KMS-11 (cell line): ENCODE data around the gene RBM8A.

Experiments
- H2AFZ ChIP-seq: fragments of 200-600 bp; sonication (generic); 2 replicates; pipeline ENCODE4 v1.6.1; 2016; ENCODE audit warnings: antibody characterized with exemption, mixed run types, low read depth
- H3K27ac ChIP-seq: fragments of 200-600 bp; sonication (generic); 2 replicates; pipeline ENCODE4 v1.6.1; 2016; ENCODE audit warnings: mild to moderate bottlenecking, mixed run types
- H3K27me3 ChIP-seq: fragments of 200-600 bp; sonication (generic); 2 replicates; pipeline ENCODE4 v1.6.1; 2017; ENCODE audit warnings: mild to moderate bottlenecking, low read depth, mixed run types, moderate library complexity; ENCODE audit not compliant: insufficient read depth
- H3K36me3 ChIP-seq: fragments of 200-600 bp; sonication (generic); 2 replicates; pipeline ENCODE4 v1.6.1; 2017; ENCODE audit warnings: mild to moderate bottlenecking, mixed run types; ENCODE audit not compliant: insufficient read depth
- H3K4me1 ChIP-seq: fragments of 200-600 bp; sonication (generic); 2 replicates; pipeline ENCODE4 v1.6.1; 2016; ENCODE audit warnings: mild to moderate bottlenecking, low read depth, mixed run types; ENCODE audit not compliant: poor library complexity, severe bottlenecking
- H3K4me2 ChIP-seq: fragments of 200-600 bp; sonication (generic); 2 replicates; pipeline ENCODE4 v1.7.0; 2016; ENCODE audit warnings: mild to moderate bottlenecking, mixed run types
- H3K4me3 ChIP-seq: fragments of 200-600 bp; sonication (generic); IDR thresholded peaks from 2 replicates; pipeline ENCODE4 v1.6.1; 2017; ENCODE audit warnings: low read depth, low read length, mixed read lengths; ENCODE audit not compliant: insufficient read depth
- H3K79me2 ChIP-seq: fragments of 200-600 bp; sonication (generic); 2 replicates; pipeline ENCODE4 v1.6.1; 2016; ENCODE audit warnings: low read depth, mixed run types; ENCODE audit not compliant: insufficient read depth
- H3K9ac ChIP-seq: fragments of 200-600 bp; sonication (generic); 2 replicates; pipeline ENCODE4 v1.6.1; 2016; ENCODE audit warnings: mild to moderate bottlenecking, mixed run types
- H4K20me1 ChIP-seq: fragments of 200-600 bp; sonication (generic); 2 replicates; pipeline ENCODE4 v1.6.1; 2016; ENCODE audit warnings: mild to moderate bottlenecking, mixed run types; ENCODE audit not compliant: insufficient read depth
- CTCF ChIP-seq: fragments of 200-600 bp; sonication (generic); conservative IDR thresholded peaks from 2 replicates; pipeline ENCODE4 v1.6.1; 2017; ENCODE audit warnings: low read depth, mild to moderate bottlenecking, antibody characterized with exemption, low read length, moderate library complexity, mixed read lengths

Gene RBM8A

GRCh38 chr1:145884675-145885074 is 42.6 kb downstream of the RBM8A start:
- H3K4me1 ChIP-seq = peaks cover 18% of the 10 kb centered on the region
- H3K4me2 ChIP-seq = no peak overlapping the region
- no peaks in the 10 kb centered on the region for H4K20me1 ChIP-seq
- no peaks in the 10 kb centered on the region for H3K79me2 ChIP-seq
- TF ChIP-seq CTCF = no peak
- H3K27ac ChIP-seq = no peak overlapping the region
- H3K4me3 ChIP-seq = no peak overlapping the region
- peaks cover 25% of the 10 kb centered on the region for H3K27me3 ChIP-seq
- 0 out of 2 replicates have a peak overlapping the region, but pooled peaks have one; percentile 95 for H2AFZ ChIP-seq
- H3K9ac ChIP-seq = no peak overlapping the region
- H3K36me3 ChIP-seq = no peaks in the 10 kb centered on the region

- H3K27ac ChIP-seq = no peak overlapping the region
- H3K4me1 ChIP-seq = peaks cover 7% of the 10 kb centered on the region
- H3K4me2 ChIP-seq = no peak overlapping the region
- no peaks in the 10 kb centered on the region for H4K20me1 ChIP-seq
- H3K4me3 ChIP-seq = no peak overlapping the region
- H2AFZ ChIP-seq = no peak overlapping the region
- H3K79me2 ChIP-seq = no peaks in the 10 kb centered on the region
- peaks cover 26% of the 10 kb centered on the region for H3K27me3 ChIP-seq
- TF ChIP-seq CTCF = no peak
- no peak overlapping the region for H3K9ac ChIP-seq
- H3K36me3 ChIP-seq = no peaks in the 10 kb centered on the region
Measured at GRCh38 chr1:145879775-145880174, 47.5 kb downstream of the RBM8A start.

- Histone ChIP-seq H3K4me3 (no peak overlapping the region), H3K4me1 (peaks cover 7% of the 10 kb centered on the region), H2AFZ (no peak overlapping the region), H3K4me2 (no peak overlapping the region), H3K27ac (no peak overlapping the region), H3K36me3 (no peaks in the 10 kb centered on the region), H3K27me3 (peaks cover 15% of the 10 kb centered on the region; the same call in 1 of the 2 replicates), H4K20me1 (no peaks in the 10 kb centered on the region), H3K79me2 (no peaks in the 10 kb centered on the region), H3K9ac (no peak overlapping the region)
- TF ChIP-seq CTCF = no peak
Measured at GRCh38 chr1:145878724-145879123, 48.6 kb downstream of the RBM8A start.

GRCh38 chr1:145877923-145878486 is 49.3 kb downstream of the RBM8A start:
- no peak overlapping the region for H2AFZ ChIP-seq
- H3K27ac ChIP-seq = no peak overlapping the region
- H3K27me3 ChIP-seq = peaks cover 9% of the 10 kb centered on the region; the same call in 1 of the 2 replicates
- no peak overlapping the region for H3K4me3 ChIP-seq
- H3K79me2 ChIP-seq = no peaks in the 10 kb centered on the region
- TF ChIP-seq CTCF = no peak
- H4K20me1 ChIP-seq = no peaks in the 10 kb centered on the region
- no peaks in the 10 kb centered on the region for H3K36me3 ChIP-seq
- H3K4me2 ChIP-seq = no peak overlapping the region
- H3K9ac ChIP-seq = no peak overlapping the region
- H3K4me1 ChIP-seq = peaks cover 7% of the 10 kb centered on the region
